Caco-2 (cell line): Measurements from ENCODE around the gene DRP2. TPM values are rescaled to one million over a fixed set of nuclear protein-coding genes. Genes with fewer than 3 reads are reported as not detected.

ENCODE experiments used
- BruUV-seq: library from RNA; stranded (reverse); fragments of 400-500 nt; replicated peaks from 2 replicates; lab custom pipeline; 2021; lab: Mats Ljungman, UMichigan
- CTCF ChIA-PET: fragments of 300-600 bp; sonication (Branson Sonifier 250); formaldehyde crosslinking; loops from one replicate; lab custom pipeline; 2022; ENCODE audit warnings: antibody characterized with exemption; lab: Charles Lee
- POLR2A ChIA-PET: fragments of 300-600 bp; sonication (Branson Sonifier 250); formaldehyde crosslinking; loops from one replicate; lab custom pipeline; 2022; ENCODE audit warnings: antibody characterized with exemption; lab: Charles Lee
- DNase-seq, 2 experiments: peaks; one replicate each; pipeline versions ENCODE4 v3.0.0 to v3.0.0-alpha.2; 2020 to 2022
- H3K27me3 ChIP-seq: replicated peaks from 2 replicates; pipeline ENCODE4 v1.6.0; 2011; ENCODE audit warnings: low read length; ENCODE audit not compliant: control insufficient read depth, insufficient read depth
- H3K36me3 ChIP-seq: 2 replicates; pipeline ENCODE4 v1.5.1; 2011; ENCODE audit warnings: low read length; ENCODE audit not compliant: control insufficient read depth, insufficient read depth
- H3K4me1 ChIP-seq: fragments of 250-450 bp; sonication (Bioruptor Pico); 2 replicates; pipeline ENCODE4 v1.5.1; 2020; ENCODE audit warnings: mild to moderate bottlenecking
- H3K4me3 ChIP-seq: 2 replicates; pipeline ENCODE4 v1.5.1; 2011; ENCODE audit warnings: low read depth, mild to moderate bottlenecking, control low read depth, low read length
- H3K9me3 ChIP-seq: fragments of 250-450 bp; sonication (Bioruptor Pico); 2 replicates; pipeline ENCODE4 v1.5.1; 2020; ENCODE audit warnings: mild to moderate bottlenecking, moderate library complexity
- H3K27ac Mint-ChIP-seq: one replicate; pipeline ENCODE4 v1.8.0; 2022; ENCODE audit warnings: mixed read lengths; ENCODE audit not compliant: unreplicated experiment
- H3K27me3 Mint-ChIP-seq: one replicate; pipeline ENCODE4 v1.8.0; 2022; ENCODE audit warnings: mixed read lengths; ENCODE audit not compliant: insufficient read depth, unreplicated experiment
- H3K36me3 Mint-ChIP-seq: one replicate; pipeline ENCODE4 v1.8.0; 2022; ENCODE audit warnings: mild to moderate bottlenecking, mixed read lengths; ENCODE audit not compliant: insufficient read depth, unreplicated experiment
- H3K4me1 Mint-ChIP-seq: one replicate; pipeline ENCODE4 v1.8.0; 2022; ENCODE audit warnings: low read depth, mixed read lengths; ENCODE audit not compliant: unreplicated experiment
- H3K4me3 Mint-ChIP-seq: one replicate; pipeline ENCODE4 v1.8.0; 2022; ENCODE audit warnings: mild to moderate bottlenecking, moderate library complexity, mixed read lengths; ENCODE audit not compliant: unreplicated experiment
- H3K9me3 Mint-ChIP-seq: one replicate; pipeline ENCODE4 v1.8.0; 2022; ENCODE audit warnings: mixed read lengths; ENCODE audit not compliant: unreplicated experiment
- CTCF ChIP-seq, 2 experiments: fragments of 200-600 bp in 1 of 2; IDR thresholded peaks; 1 replicate in 1 of 2; 2 replicates in 1 of 2; pipeline versions ENCODE4 v1.5.1 to v1.8.0; 2011 to 2022; ENCODE audit warnings: antibody characterized with exemption in 1 of 2, control low read depth in 1 of 2, inconsistent platforms in 1 of 2, low read depth in 1 of 2, low read length in 1 of 2, mild to moderate bottlenecking in 1 of 2, moderate library complexity in 1 of 2; ENCODE audit not compliant: insufficient read depth in 1 of 2, severe bottlenecking in 1 of 2, unreplicated experiment in 1 of 2
- intact Hi-C: fragments of 100-400 bp; cut with micrococcal nuclease; formaldehyde crosslinking; loops from one replicate; pipeline ENCODE4 v1.10.0; 2022; ENCODE audit not compliant: unreplicated experiment
- total RNA-seq: library from RNA; stranded (reverse); gene quantifications from 2 replicates; pipeline ENCODE4 v1.2.3, GENCODE V29; 2022

Gene DRP2
- total RNA-seq, 1 experiment from 2014 or later: 0.09 TPM

GRCh38 chrX:101217689-101218088 lies 1.9 kb upstream of the DRP2 start:
- intact Hi-C loops: no loop called here
- ChIA-PET CTCF (no interaction called here), POLR2A (no interaction called here)
- no TSS peak for BruUV-seq
- no peak for DNase-seq
- H3K27me3 Mint-ChIP-seq: no peaks in the 10 kb centered on the region
- H3K9me3 ChIP-seq: no peaks in the 10 kb centered on the region
- no peaks in the 10 kb centered on the region for H3K36me3 Mint-ChIP-seq
- H3K27ac Mint-ChIP-seq: no peak overlapping the region
- H3K4me1 ChIP-seq: no peaks in the 10 kb centered on the region
- peaks cover 6% of the 10 kb centered on the region for H3K4me1 Mint-ChIP-seq
- no peak for TF ChIP-seq CTCF (IDR thresholded peaks at IDR 0.05; ENCODE audit: insufficient read depth in 1 of 2, low read depth in 1 of 2, low read length in 1 of 2, severe bottlenecking in 1 of 2, unreplicated experiment in 1 of 2)
- H3K36me3 ChIP-seq: no peaks in the 10 kb centered on the region
- H3K9me3 Mint-ChIP-seq: no peaks in the 10 kb centered on the region
- no peak overlapping the region for H3K4me3 ChIP-seq
- H3K27me3 ChIP-seq: no peaks in the 10 kb centered on the region
- no peak overlapping the region for H3K4me3 Mint-ChIP-seq

GRCh38 chrX:101219864-101220346 lies 319 bp downstream of the DRP2 start:
- Histone ChIP-seq H3K9me3 (no peaks in the 10 kb centered on the region), H3K4me1 (no peaks in the 10 kb centered on the region), H3K36me3 (no peaks in the 10 kb centered on the region), H3K27me3 (no peaks in the 10 kb centered on the region), H3K4me3 (no peak overlapping the region)
- no peaks in the 10 kb centered on the region for H3K27me3 Mint-ChIP-seq
- no peak for DNase-seq
- H3K9me3 Mint-ChIP-seq: no peaks in the 10 kb centered on the region
- no peak overlapping the region for H3K27ac Mint-ChIP-seq
- ChIA-PET CTCF (interaction anchor here (0.7 kb wide), 1 partner anchor 11 kb away, joined by 3 read pairs; no protein-coding TSS in a partner anchor), POLR2A (no interaction called here)
- BruUV-seq: no TSS peak
- no peak overlapping the region for H3K4me3 Mint-ChIP-seq
- intact Hi-C loops: no loop called here
- H3K4me1 Mint-ChIP-seq: peaks cover 6% of the 10 kb centered on the region
- no peak for TF ChIP-seq CTCF (IDR thresholded peaks at IDR 0.05; ENCODE audit: insufficient read depth in 1 of 2, low read depth in 1 of 2, low read length in 1 of 2, severe bottlenecking in 1 of 2, unreplicated experiment in 1 of 2)
- H3K36me3 Mint-ChIP-seq: no peaks in the 10 kb centered on the region

- Mint-ChIP-seq H3K4me3 (no peak overlapping the region), H3K36me3 (no peaks in the 10 kb centered on the region), H3K27me3 (no peaks in the 10 kb centered on the region), H3K9me3 (no peaks in the 10 kb centered on the region), H3K4me1 (peaks cover 6% of the 10 kb centered on the region), H3K27ac (no peak overlapping the region)
- ChIA-PET POLR2A (no interaction called here), CTCF (no interaction called here)
- BruUV-seq: no TSS peak
- no peaks in the 10 kb centered on the region for H3K27me3 ChIP-seq
- no peak overlapping the region for H3K4me3 ChIP-seq
- TF ChIP-seq CTCF (IDR thresholded peaks at IDR 0.05; ENCODE audit: insufficient read depth in 1 of 2, low read depth in 1 of 2, low read length in 1 of 2, severe bottlenecking in 1 of 2, unreplicated experiment in 1 of 2): no peak
- no peaks in the 10 kb centered on the region for H3K4me1 ChIP-seq
- H3K36me3 ChIP-seq: no peaks in the 10 kb centered on the region
- no peaks in the 10 kb centered on the region for H3K9me3 ChIP-seq
- DNase-seq: no peak
- intact Hi-C loops: no loop called here
Measured at GRCh38 chrX:101220662-101221260, 1.2 kb downstream of the DRP2 start.
